HG02884 (cell line): ENCODE results near the gene CALU.

Experiments
- ATAC-seq: cut with Tn5 transposase; IDR thresholded peaks from one replicate; pipeline ENCODE4 v1.9.1; 2021; ENCODE audit warnings: mild to moderate bottlenecking, moderate library complexity; ENCODE audit not compliant: unreplicated experiment

The CALU gene

GRCh38 chr7:128744366-128744905 lies 5.3 kb downstream of the CALU start:
- ATAC-seq: no peak

GRCh38 chr7:128745706-128746105 lies 6.5 kb downstream of the CALU start:
- no peak for ATAC-seq

- ATAC-seq: no peak
Observed at GRCh38 chr7:128747327-128748079, 8.3 kb downstream of the CALU start.

GRCh38 chr7:128752251-128752650 lies 13.1 kb downstream of the CALU start:
- ATAC-seq: no peak

GRCh38 chr7:128755075-128755818 lies 16.1 kb downstream of the CALU start:
- no peak for ATAC-seq

- ATAC-seq: no peak
Observed at GRCh38 chr7:128755819-128756476, 16.8 kb downstream of the CALU start.

- no peak for ATAC-seq
Observed at GRCh38 chr7:128757203-128757602, 18.0 kb downstream of the CALU start.

- no peak for ATAC-seq
Observed at GRCh38 chr7:128758553-128758952, 19.4 kb downstream of the CALU start.

- ATAC-seq: no peak
Observed at GRCh38 chr7:128759242-128759641, 20.1 kb downstream of the CALU start.

- ATAC-seq: no peak
Observed at GRCh38 chr7:128763541-128763940, 24.4 kb downstream of the CALU start.

- ATAC-seq: no peak
Observed at GRCh38 chr7:128767475-128768110, 28.4 kb downstream of the CALU start.

GRCh38 chr7:128770233-128770632 lies 31.1 kb downstream of the CALU start:
- no peak for ATAC-seq

GRCh38 chr7:128773604-128774003 lies 34.4 kb downstream of the CALU start:
- ATAC-seq: no peak

GRCh38 chr7:128774029-128774689 lies 35.0 kb downstream of the CALU start:
- ATAC-seq: no peak

GRCh38 chr7:128774921-128775320 lies 35.8 kb downstream of the CALU start:
- no peak for ATAC-seq

- ATAC-seq: no peak
Observed at GRCh38 chr7:128775744-128776474, 36.8 kb downstream of the CALU start, which contains the start of gene OPN1SW. Gene OPN1SW (minus strand): TSS chr7:128775794. CDS start chr7:128775781, 13 bp downstream.

- ATAC-seq: no peak
Observed at GRCh38 chr7:128777156-128778123, 38.3 kb downstream of the CALU start.

- no peak for ATAC-seq
Observed at GRCh38 chr7:128778946-128779345, 39.8 kb downstream of the CALU start.

GRCh38 chr7:128781126-128781525 lies 42.0 kb downstream of the CALU start:
- no peak for ATAC-seq
